Posterior vena cava (tissue), 2 donors: ENCODE measurements around the gene HTR3D. TPM values are rescaled to one million over a fixed set of nuclear protein-coding genes. Genes with fewer than 3 reads are reported as not detected.
"Not testable (repeated sequence)": the region's sequence is repeated elsewhere in the genome, so short reads cannot be mapped to it uniquely, and the experiment has no call there.

Experiments
- DNase-seq: peaks from one replicate; pipeline ENCODE4 v3.0.0-alpha.2; 2020; ENCODE audit warnings: low spot score
- intact Hi-C, 2 donors: fragments of 100-400 bp; cut with DNase I; formaldehyde crosslinking; loops; one replicate each; pipeline versions ENCODE4 v1.14.1 to v1.14.2; 2022 to 2023
- total RNA-seq, 2 donors: library from RNA; stranded (reverse); fragmentation: NEBNext Ultra II Directional; extraction: Animal tissue kit (Norgen Biotek cat#: 25700); gene quantifications; one replicate each; pipeline ENCODE4 v1.2.1, GENCODE V29; 2021
- donor health status: DM: yes; HTN: yes; CAD: no.
- donor health status: DM: yes; HTN: yes; CAD: no.

HTR3D gene
- total RNA-seq, 2 donors from 2014 or later, result not detected

DNA sequence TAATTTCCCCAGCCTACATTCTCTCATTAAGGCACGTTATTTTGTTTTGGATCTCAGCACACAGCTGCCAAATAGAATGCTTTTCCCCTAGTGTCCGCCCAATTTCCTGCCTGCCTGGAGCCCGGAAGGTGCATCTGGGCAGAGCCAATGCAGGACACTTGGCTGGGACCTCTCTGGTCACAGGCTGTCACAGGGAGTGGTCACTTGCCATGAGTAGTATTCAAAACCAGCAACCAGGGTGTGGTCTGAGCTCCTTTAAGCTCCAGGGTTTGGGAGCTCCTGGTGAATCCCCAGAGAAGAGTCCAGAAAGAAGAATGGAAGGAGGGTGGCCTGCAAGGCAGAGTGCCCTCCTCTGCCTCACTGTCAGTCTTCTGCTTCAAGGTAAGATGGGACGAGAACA, 21.2 kb downstream of the HTR3D start, which contains the start of gene HTR3C:
Gene HTR3C, plus strand, starts transcription at position 281 of the 400 bp plus-strand sequence. Its CDS starts 34 bp downstream, at position 315.
- intact Hi-C loops, result no loop called here
- DNase-seq, result no peak

GRCh38 chr3:184058029-184058428, 26.5 kb downstream of the HTR3D start:
- intact Hi-C loops, result no loop called here
- no peak for DNase-seq

DNA sequence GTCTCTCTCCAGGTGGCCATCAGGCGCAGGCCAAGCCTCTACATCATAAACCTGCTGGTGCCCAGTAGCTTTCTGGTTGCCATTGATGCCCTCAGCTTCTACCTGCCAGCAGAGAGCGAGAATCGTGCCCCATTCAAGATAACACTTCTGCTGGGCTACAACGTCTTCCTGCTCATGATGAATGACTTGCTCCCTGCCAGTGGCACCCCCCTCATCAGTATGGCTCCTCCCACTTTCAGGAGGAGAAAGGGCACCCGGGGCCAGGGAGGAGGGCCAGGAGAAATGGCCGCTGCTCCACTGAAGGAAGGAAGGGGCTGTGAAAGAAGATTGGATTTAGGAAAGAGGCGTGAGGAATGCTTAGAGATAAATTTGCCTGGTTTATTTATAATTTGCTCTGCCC, 27.9 kb downstream of the HTR3D start:
- intact Hi-C loops, result no loop called here
- DNase-seq, result no peak

DNA sequence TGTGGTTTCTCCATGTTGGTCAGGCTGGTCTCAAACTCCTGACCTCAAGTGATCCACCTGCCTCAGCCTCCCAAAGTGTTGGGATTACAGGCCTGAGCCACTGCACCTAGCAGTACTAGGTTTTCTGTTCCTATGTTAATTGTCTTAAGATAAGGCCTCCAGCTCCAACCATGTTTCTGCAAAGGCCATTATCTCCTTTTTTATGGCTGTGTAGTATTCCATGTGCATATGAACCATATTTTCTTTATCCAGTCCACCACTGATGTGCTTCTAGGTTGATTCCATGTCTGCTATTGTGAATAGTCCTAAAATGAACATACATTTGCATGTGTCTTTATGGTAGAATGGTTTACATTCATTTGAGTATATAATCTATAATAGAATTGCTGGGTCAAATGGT, 31.1 kb downstream of the HTR3D start:
- intact Hi-C loops, result no loop called here
- no peak for DNase-seq

GRCh38 chr3:184066211-184066610, 34.7 kb downstream of the HTR3D start:
- DNase-seq, result no peak
- intact Hi-C loops, result no loop called here

DNA sequence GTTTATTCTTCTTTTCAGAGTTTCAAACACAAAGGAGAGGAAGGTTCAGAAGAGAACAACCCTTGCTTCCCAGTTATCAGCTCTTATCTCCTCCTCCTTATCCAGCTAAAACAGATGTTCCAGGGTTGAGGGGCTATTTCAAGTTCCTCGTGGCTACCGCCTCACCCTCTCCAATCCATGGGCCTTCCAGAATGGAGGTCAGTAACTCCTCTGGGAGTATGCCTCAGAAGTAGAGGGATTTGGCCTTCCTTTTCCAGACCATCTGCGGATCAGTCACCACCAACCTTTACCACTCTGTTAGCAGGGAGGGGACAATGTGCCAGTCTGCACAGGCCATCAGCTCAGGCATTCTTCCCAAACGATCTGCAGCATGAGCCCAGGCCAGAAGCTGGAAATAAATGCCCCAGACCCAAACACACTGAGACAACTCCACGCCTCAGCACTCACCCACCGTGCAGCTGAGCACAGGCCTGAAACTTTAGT, 36.1 kb downstream of the HTR3D start:
- intact Hi-C loops, result no loop called here

DNA sequence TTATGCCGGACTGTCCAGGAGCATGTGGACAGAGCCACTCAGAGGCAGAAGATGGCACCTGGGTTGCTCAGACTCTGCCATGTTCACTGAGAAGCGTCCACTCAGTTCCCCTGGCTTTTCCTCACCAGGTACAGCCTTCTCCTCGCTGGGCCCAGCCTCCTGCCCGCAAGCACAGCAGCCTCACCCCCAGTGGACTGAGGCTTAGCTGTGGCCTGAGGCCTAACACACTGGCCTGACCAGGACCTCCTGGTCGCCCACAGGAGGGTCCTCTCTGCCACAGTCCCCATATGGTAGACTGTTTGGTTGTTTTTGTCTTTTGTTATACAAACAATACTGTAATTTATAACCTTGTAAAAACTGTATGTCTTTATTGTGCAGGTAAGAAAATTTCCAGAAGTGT, 36.8 kb downstream of the HTR3D start:
- intact Hi-C loops, result no loop called here
- no peak for DNase-seq

More for the DNA sequence above, 36.1 kb downstream of the HTR3D start:
- no peak for DNase-seq

GRCh38 chr3:184071142-184071541, 39.6 kb downstream of the HTR3D start:
- DNase-seq, intact Hi-C loops: not testable (repeated sequence)

GRCh38 chr3:184073621-184074020, 42.1 kb downstream of the HTR3D start:
- intact Hi-C loops, result no loop called here
- DNase-seq, result no peak

DNA sequence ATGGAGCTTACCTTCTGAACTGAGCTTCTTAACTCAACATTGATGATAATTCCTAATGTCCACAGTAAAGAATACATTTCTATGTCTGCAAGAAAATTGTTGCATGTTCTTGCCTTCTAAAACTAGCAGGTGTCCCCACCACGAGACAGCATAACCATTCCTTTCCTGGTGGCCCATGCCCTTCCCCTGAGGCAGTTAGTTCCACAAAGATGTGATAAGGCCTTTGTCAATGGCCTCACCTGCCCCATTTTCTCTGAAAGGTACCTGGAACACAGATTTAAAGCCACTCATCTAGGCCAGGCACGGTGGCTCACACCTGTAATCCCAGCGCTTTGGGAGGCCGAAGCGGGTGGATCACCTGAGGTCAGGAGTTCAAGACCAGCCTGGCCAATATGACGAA, 44.4 kb downstream of the HTR3D start:
- DNase-seq, result no peak
- intact Hi-C loops, result no loop called here

GRCh38 chr3:184077881-184078280, 46.3 kb downstream of the HTR3D start:
- intact Hi-C loops, result no loop called here
- no peak for DNase-seq

DNA sequence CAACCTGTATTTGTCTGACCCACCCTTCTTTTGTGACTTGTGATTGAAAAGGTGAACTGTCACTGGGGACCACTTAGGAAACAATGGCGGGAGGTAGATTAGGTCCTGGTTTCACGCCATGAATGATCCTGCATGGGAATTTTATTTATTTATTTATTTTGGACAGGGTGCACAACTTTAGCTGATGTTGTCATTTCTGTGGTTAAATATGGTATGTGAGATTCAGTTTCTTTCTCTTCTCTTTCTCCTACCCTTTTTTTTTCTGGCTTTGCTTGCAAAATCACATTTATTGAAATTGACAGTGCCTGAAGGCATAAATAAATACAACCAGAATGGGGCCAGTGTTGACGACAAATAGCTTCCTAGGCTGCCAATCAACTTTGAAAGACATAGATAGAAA, 47.3 kb downstream of the HTR3D start:
- no peak for DNase-seq
- intact Hi-C loops, result no loop called here

GRCh38 chr3:184081116-184081830, 49.7 kb downstream of the HTR3D start:
- intact Hi-C loops, result no loop called here
- no peak for DNase-seq

DNA sequence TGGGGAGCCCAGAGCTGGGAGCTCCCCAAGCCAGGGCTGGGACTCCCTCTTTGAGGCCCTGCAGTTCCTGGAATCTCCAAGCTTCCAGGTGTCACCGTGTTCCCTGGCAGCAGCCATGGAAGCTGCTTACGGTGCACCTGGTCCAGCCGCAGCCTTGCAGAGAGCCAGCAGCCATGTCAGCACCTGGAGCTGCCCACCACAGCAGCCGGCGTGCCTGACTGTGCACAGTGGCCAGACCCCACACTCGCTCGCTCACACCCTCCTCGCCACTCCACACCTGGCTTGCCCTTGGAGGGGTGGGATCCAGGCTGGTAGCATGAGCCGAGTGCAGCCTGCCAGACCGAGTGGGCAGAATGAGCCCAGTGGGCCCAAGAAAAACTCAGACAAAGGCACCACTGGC, 50.5 kb downstream of the HTR3D start:
- intact Hi-C loops, result no loop called here
- DNase-seq, result no peak

DNA sequence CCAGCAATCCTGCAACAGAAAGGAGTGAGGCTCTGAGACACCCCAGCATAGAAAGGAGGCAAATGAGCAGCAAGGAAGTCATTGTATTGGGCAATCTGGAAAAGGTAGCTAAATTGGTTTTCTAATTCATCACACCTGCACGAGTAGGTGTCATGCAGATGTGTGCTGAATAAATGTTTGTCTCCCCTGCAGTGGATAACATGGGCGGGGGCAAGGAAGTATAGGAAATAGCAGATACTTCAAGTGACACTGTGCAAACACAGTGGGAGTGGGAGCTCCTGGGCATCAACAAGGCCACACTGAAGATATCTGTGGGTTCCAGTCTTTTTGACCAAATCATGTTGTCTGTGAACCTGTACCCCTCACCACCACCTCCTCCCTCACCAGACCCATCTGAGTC, 50.9 kb downstream of the HTR3D start:
- intact Hi-C loops, result no loop called here
- no peak for DNase-seq

DNA sequence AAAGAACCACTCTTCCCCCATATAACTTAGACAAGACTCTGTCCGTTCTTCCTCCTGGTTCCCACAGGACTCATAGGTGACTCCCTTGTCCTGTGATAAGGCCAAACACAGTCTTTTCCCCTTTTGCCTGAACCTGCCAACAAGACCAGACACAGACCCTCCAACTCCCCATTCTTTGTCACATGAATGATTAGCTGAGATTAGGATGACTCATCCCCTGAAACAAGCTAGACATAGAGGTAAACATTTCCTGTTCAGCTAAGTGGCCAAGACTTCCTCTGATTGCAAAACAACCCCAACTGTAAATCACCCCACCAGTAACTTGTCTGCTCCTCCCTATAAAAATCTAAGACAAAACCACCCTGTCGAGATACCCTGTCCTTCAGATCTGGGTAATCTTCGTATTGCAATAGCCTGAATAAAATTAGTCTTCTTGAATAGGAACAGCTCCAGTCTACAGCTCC, 53.9 kb downstream of the HTR3D start:
- intact Hi-C loops, result no loop called here
- DNase-seq, result no peak

Other genes starting within 250 kb of the HTR3D start
- 1 to 10 TPM in 1 of 2 donors, not detected in 1; 1.4 TPM for gene MAP6D1, start 206.2 kb upstream of the HTR3D start, total RNA-seq
- gene PARL, start 146.9 kb upstream of the HTR3D start, total RNA-seq, result 10 to 100 TPM; 57.8 to 60.7 TPM
- 10 to 100 TPM; 17.5 to 20.0 TPM for gene ABCC5, start 13.9 kb upstream of the HTR3D start, total RNA-seq
- not detected for gene HTR3C, start 21.3 kb downstream of the HTR3D start, total RNA-seq
- not detected for gene HTR3E, start 65.3 kb downstream of the HTR3D start, total RNA-seq
- 10 to 100 TPM; 23.3 to 26.4 TPM for gene EIF2B5, start 103.6 kb downstream of the HTR3D start, total RNA-seq
- 10 to 100 TPM; 67.3 to 70.7 TPM for gene DVL3, start 123.6 kb downstream of the HTR3D start, total RNA-seq
- gene AP2M1, start 143.1 kb downstream of the HTR3D start, total RNA-seq, result 100 to 1,000 TPM; 324 to 365 TPM
- gene ABCF3, start 154.5 kb downstream of the HTR3D start, total RNA-seq, result 10 to 100 TPM; 38.9 to 48.8 TPM
- gene VWA5B2, start 197.8 kb downstream of the HTR3D start, total RNA-seq, result under 1 TPM in 1 of 2 donors, not detected in 1; 0.38 TPM
- 10 to 100 TPM; 26.8 to 28.6 TPM for gene ALG3, start 217.2 kb downstream of the HTR3D start, total RNA-seq
- 1 to 10 TPM; 1.3 to 2.5 TPM for gene EEF1AKMT4, start 217.9 kb downstream of the HTR3D start, total RNA-seq
- under 1 TPM in 1 of 2 donors, not detected in 1; 0.24 TPM for gene CAMK2N2, start 229.8 kb downstream of the HTR3D start, total RNA-seq
- gene ECE2, start 244.3 kb downstream of the HTR3D start, total RNA-seq, result not detected